WTC11 (cell line): Measurements from ENCODE around the gene NDN. TPM values are rescaled to one million over a fixed set of nuclear protein-coding genes. Genes with fewer than 3 reads are reported as not detected.
A peak's percentile ranks its signal among the peaks of the same experiment; 100 is the strongest.
"Not testable (repeated sequence)": the region's sequence is repeated elsewhere in the genome, so short reads cannot be mapped to it uniquely, and the experiment has no call there.

Source experiments
- ATAC-seq: fragments of 200-7000 bp; cut with Tn5 transposase; 2 replicates; pipeline ENCODE4 v1.10.0; 2021; ENCODE audit warnings: mild to moderate bottlenecking, moderate library complexity
- CTCF ChIA-PET: fragments of 300-600 bp; sonication (Branson Sonifier 250); formaldehyde crosslinking; loops from one replicate; lab custom pipeline; 2021; ENCODE audit warnings: antibody characterized with exemption; lab: Charles Lee
- POLR2A ChIA-PET: fragments of 350-600 bp; sonication (Branson Sonifier 250); formaldehyde crosslinking; loops from one replicate; lab custom pipeline; 2021; ENCODE audit warnings: antibody characterized with exemption; lab: Charles Lee
- DNase-seq: peaks from one replicate; pipeline ENCODE4 v3.0.0; 2021; ENCODE audit warnings: low spot score
- H3K27ac Mint-ChIP-seq: 2 replicates; pipeline ENCODE4 v1.8.0; 2021; ENCODE audit warnings: mixed read lengths
- H3K27me3 Mint-ChIP-seq: 2 replicates; pipeline ENCODE4 v1.8.0; 2021; ENCODE audit warnings: low read depth, mild to moderate bottlenecking, moderate library complexity, mixed read lengths
- H3K36me3 Mint-ChIP-seq: 2 replicates; pipeline ENCODE4 v1.8.0; 2021; ENCODE audit warnings: mixed read lengths
- H3K4me1 Mint-ChIP-seq: 2 replicates; pipeline ENCODE4 v1.8.0; 2022; ENCODE audit warnings: mixed read lengths
- H3K4me3 Mint-ChIP-seq: 2 replicates; pipeline ENCODE4 v1.8.0; 2021; ENCODE audit warnings: mild to moderate bottlenecking, moderate library complexity, mixed read lengths
- H3K9me3 Mint-ChIP-seq: 2 replicates; pipeline ENCODE4 v1.8.0; 2021; ENCODE audit warnings: mixed read lengths
- EMX1 ChIP-seq: fragments of 250-450 bp; sonication (Bioruptor Pico); IDR thresholded peaks from 2 replicates; pipeline ENCODE4 v1.8.0; 2021; ENCODE audit warnings: mild to moderate bottlenecking
- FOXP1 ChIP-seq: sonication (generic); formaldehyde crosslinking; IDR thresholded peaks from 2 replicates; pipeline ENCODE4 v1.8.0; 2022; ENCODE audit warnings: missing genetic modification reagents, mild to moderate bottlenecking, moderate library complexity, borderline replicate concordance
- GTF2I ChIP-seq: fragments of 250-450 bp; sonication (Bioruptor Pico); conservative IDR thresholded peaks from 2 replicates; pipeline ENCODE4 v1.4.0; 2021; ENCODE audit warnings: mild to moderate bottlenecking
- NFATC4 ChIP-seq: fragments of 250-450 bp; sonication (Bioruptor Pico); IDR thresholded peaks from 2 replicates; pipeline ENCODE4 v1.9.0; 2021; ENCODE audit warnings: mild to moderate bottlenecking
- NR1H2 ChIP-seq: sonication (generic); formaldehyde crosslinking; IDR thresholded peaks from 2 replicates; pipeline ENCODE4 v1.9.0; 2021; ENCODE audit warnings: mild to moderate bottlenecking, moderate library complexity, missing genetic modification reagents
- SMAD3 ChIP-seq: sonication (generic); formaldehyde crosslinking; IDR thresholded peaks from 2 replicates; pipeline ENCODE4 v1.8.0; 2022; ENCODE audit warnings: missing genetic modification reagents, mild to moderate bottlenecking, borderline replicate concordance
- ZNF232 ChIP-seq: sonication (generic); formaldehyde crosslinking; IDR thresholded peaks from 2 replicates; pipeline ENCODE4 v1.8.0; 2022; ENCODE audit warnings: mild to moderate bottlenecking, missing genetic modification reagents
- ZNF263 ChIP-seq: sonication (generic); formaldehyde crosslinking; IDR thresholded peaks from 2 replicates; pipeline ENCODE4 v1.8.1; 2022; ENCODE audit warnings: low read depth, mild to moderate bottlenecking, moderate library complexity, missing genetic modification reagents
- ZNF317 ChIP-seq: sonication (generic); formaldehyde crosslinking; IDR thresholded peaks from 2 replicates; pipeline ENCODE4 v1.8.1; 2023; ENCODE audit warnings: low read depth, mild to moderate bottlenecking, moderate library complexity, missing genetic modification reagents, borderline replicate concordance
- ZNF416 ChIP-seq: fragments of 250-450 bp; sonication (Bioruptor Pico); IDR thresholded peaks from 2 replicates; pipeline ENCODE4 v1.9.0; 2021; ENCODE audit warnings: mild to moderate bottlenecking, inconsistent platforms
- total RNA-seq: library from RNA; stranded (reverse); gene quantifications from 3 replicates; pipeline ENCODE4 v1.2.3, GENCODE V29; 2021
- TF ChIP-seq, protein P1 (sequence below): sonication (generic); formaldehyde crosslinking; conservative IDR thresholded peaks from 2 replicates; pipeline ENCODE4 v1.8.1; 2022; ENCODE audit warnings: mild to moderate bottlenecking, missing genetic modification reagents
- TF ChIP-seq, protein P2 (sequence below): sonication (generic); formaldehyde crosslinking; IDR thresholded peaks from 2 replicates; pipeline ENCODE4 v1.8.0; 2022; ENCODE audit warnings: mild to moderate bottlenecking, missing genetic modification reagents
- TF ChIP-seq, protein P3 (sequence below): sonication (generic); formaldehyde crosslinking; IDR thresholded peaks from 2 replicates; pipeline ENCODE4 v1.8.0; 2023; ENCODE audit warnings: mild to moderate bottlenecking, missing genetic modification reagents
- TF ChIP-seq, protein P4 (sequence below): sonication (generic); formaldehyde crosslinking; IDR thresholded peaks from 2 replicates; pipeline ENCODE4 v1.8.1; 2023; ENCODE audit warnings: mild to moderate bottlenecking, missing genetic modification reagents
- TF ChIP-seq, protein P5 (sequence below): sonication (generic); formaldehyde crosslinking; IDR thresholded peaks from 2 replicates; pipeline ENCODE4 v1.8.1; 2022; ENCODE audit warnings: mild to moderate bottlenecking, moderate library complexity, missing genetic modification reagents
- TF ChIP-seq, protein P6 (sequence below): sonication (generic); formaldehyde crosslinking; IDR thresholded peaks from 2 replicates; pipeline ENCODE4 v1.8.1; 2022; ENCODE audit warnings: mild to moderate bottlenecking, missing genetic modification reagents, moderate library complexity, borderline replicate concordance

NDN gene
- total RNA-seq, 1 experiment from 2014 or later: 40.0 TPM

DNA sequence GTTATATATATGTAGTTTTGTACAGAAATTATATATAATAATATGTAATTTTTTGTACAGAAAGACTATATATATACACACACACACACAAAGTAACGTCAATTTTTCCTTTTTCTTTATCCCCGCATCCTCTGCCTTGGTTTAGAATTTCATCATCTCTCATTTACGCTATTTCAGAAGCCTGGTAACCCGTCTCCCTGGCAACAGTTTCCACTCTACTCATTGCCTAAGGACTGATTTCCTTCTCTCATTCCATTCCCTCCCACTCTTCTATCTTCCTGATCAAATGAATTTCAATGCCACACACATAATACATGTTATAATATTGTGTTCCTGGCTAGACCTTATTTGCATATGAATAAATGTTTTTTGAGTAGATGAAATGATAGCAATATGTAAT, 47.8 kb upstream of the NDN start (continued):
- TF ChIP-seq EMX1 (CRISPR knock-in tag): no peak
- TF ChIP-seq ZNF263 (CRISPR knock-in tag): no peak
- no peak for TF ChIP-seq ZNF317 (CRISPR knock-in tag)
- TF ChIP-seq NR1H2 (CRISPR knock-in tag): no peak
- TF ChIP-seq, protein P1, sequence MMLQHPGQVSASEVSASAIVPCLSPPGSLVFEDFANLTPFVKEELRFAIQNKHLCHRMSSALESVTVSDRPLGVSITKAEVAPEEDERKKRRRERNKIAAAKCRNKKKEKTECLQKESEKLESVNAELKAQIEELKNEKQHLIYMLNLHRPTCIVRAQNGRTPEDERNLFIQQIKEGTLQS (CRISPR knock-in tag): no peak
- no peak for TF ChIP-seq ZNF416
- TF ChIP-seq ZNF232 (CRISPR knock-in tag): no peak
- TF ChIP-seq NFATC4 (CRISPR knock-in tag): no peak
- TF ChIP-seq, protein P2, sequence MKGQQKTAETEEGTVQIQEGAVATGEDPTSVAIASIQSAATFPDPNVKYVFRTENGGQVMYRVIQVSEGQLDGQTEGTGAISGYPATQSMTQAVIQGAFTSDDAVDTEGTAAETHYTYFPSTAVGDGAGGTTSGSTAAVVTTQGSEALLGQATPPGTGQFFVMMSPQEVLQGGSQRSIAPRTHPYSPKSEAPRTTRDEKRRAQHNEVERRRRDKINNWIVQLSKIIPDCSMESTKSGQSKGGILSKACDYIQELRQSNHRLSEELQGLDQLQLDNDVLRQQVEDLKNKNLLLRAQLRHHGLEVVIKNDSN (CRISPR knock-in tag): no peak
- TF ChIP-seq GTF2I (CRISPR knock-in tag): no peak
- TF ChIP-seq, protein P3, sequence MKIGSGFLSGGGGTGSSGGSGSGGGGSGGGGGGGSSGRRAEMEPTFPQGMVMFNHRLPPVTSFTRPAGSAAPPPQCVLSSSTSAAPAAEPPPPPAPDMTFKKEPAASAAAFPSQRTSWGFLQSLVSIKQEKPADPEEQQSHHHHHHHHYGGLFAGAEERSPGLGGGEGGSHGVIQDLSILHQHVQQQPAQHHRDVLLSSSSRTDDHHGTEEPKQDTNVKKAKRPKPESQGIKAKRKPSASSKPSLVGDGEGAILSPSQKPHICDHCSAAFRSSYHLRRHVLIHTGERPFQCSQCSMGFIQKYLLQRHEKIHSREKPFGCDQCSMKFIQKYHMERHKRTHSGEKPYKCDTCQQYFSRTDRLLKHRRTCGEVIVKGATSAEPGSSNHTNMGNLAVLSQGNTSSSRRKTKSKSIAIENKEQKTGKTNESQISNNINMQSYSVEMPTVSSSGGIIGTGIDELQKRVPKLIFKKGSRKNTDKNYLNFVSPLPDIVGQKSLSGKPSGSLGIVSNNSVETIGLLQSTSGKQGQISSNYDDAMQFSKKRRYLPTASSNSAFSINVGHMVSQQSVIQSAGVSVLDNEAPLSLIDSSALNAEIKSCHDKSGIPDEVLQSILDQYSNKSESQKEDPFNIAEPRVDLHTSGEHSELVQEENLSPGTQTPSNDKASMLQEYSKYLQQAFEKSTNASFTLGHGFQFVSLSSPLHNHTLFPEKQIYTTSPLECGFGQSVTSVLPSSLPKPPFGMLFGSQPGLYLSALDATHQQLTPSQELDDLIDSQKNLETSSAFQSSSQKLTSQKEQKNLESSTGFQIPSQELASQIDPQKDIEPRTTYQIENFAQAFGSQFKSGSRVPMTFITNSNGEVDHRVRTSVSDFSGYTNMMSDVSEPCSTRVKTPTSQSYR (CRISPR knock-in tag): no peak
- TF ChIP-seq, protein P4, sequence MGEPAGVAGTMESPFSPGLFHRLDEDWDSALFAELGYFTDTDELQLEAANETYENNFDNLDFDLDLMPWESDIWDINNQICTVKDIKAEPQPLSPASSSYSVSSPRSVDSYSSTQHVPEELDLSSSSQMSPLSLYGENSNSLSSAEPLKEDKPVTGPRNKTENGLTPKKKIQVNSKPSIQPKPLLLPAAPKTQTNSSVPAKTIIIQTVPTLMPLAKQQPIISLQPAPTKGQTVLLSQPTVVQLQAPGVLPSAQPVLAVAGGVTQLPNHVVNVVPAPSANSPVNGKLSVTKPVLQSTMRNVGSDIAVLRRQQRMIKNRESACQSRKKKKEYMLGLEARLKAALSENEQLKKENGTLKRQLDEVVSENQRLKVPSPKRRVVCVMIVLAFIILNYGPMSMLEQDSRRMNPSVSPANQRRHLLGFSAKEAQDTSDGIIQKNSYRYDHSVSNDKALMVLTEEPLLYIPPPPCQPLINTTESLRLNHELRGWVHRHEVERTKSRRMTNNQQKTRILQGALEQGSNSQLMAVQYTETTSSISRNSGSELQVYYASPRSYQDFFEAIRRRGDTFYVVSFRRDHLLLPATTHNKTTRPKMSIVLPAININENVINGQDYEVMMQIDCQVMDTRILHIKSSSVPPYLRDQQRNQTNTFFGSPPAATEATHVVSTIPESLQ (CRISPR knock-in tag): no peak
- TF ChIP-seq, protein P5, sequence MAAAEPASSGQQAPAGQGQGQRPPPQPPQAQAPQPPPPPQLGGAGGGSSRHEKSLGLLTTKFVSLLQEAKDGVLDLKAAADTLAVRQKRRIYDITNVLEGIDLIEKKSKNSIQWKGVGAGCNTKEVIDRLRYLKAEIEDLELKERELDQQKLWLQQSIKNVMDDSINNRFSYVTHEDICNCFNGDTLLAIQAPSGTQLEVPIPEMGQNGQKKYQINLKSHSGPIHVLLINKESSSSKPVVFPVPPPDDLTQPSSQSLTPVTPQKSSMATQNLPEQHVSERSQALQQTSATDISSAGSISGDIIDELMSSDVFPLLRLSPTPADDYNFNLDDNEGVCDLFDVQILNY (CRISPR knock-in tag): no peak
- TF ChIP-seq, protein P6, sequence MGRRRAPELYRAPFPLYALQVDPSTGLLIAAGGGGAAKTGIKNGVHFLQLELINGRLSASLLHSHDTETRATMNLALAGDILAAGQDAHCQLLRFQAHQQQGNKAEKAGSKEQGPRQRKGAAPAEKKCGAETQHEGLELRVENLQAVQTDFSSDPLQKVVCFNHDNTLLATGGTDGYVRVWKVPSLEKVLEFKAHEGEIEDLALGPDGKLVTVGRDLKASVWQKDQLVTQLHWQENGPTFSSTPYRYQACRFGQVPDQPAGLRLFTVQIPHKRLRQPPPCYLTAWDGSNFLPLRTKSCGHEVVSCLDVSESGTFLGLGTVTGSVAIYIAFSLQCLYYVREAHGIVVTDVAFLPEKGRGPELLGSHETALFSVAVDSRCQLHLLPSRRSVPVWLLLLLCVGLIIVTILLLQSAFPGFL: no peak
- no peak for TF ChIP-seq FOXP1 (CRISPR knock-in tag)
- TF ChIP-seq SMAD3: no peak

DNA sequence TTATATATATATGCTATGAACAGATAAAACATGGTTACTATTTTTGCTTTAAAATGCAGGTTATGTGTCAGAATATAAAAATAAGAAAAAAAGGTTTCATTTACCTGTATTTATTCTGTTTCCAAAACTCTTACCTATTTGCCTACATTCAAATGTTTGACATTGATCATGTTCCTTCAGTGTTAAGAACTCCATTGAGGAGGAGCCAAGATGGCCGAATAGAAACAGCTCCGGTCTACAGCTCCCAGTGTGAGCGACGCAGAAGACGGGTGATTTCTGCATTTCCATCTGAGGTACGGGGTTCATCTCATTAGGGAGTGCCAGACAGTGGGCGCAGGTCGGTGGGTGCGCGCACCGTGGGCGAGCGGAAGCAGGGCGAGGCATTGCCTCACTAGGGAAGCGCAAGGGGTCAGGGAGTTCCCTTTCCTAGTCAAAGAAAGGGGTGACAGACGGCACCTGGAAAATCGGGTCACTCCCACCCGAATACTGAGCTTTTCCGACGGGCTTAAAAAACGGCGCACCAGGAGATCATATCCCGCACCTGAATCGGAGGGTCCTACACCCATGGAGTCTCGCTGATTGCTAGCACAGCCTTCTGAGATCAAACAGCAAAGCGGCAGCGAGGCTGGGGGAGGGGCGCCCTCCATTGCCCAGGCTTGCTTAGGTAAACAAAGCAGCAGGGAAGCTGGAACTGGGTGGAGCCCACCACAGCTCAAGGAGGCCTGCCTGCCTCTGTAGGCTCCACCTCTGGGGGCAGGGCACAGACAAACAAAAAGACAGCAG, 27.0 kb upstream of the NDN start:
- DNase-seq: peak; percentile 57
- Mint-ChIP-seq H3K36me3 (peaks cover 40% of the 10 kb centered on the region), H3K9me3 (peaks cover 38% of the 10 kb centered on the region), H3K4me3 (peak overlapping the region; percentile 95), H3K27ac (peak overlapping the region; percentile 97)
- H3K4me1 Mint-ChIP-seq, ATAC-seq, CTCF ChIA-PET, POLR2A ChIA-PET, H3K27me3 Mint-ChIP-seq: not testable (repeated sequence)
